ENCODE results near the gene AKIRIN1.

GRCh38 chr1:38989979-38990378 is 1.1 kb upstream of the AKIRIN1 start:
- TF ChIP-seq CTCF (IDR thresholded peaks at IDR 0.05): no peak
- no peak for TF ChIP-seq EP300 (IDR thresholded peaks at IDR 0.05)

Measured in tibial nerve (tissue), 4 donors.